Spinal cord (tissue), 10 donors: ENCODE measurements around the gene CYP4A22. TPM values are rescaled to one million over a fixed set of nuclear protein-coding genes. Genes with fewer than 3 reads are reported as not detected.
A peak's percentile ranks its signal among the peaks of the same experiment; 100 is the strongest.
"Not testable (repeated sequence)": the region's sequence is repeated elsewhere in the genome, so short reads cannot be mapped to it uniquely, and the experiment has no call there.

Source experiments
- DNase-seq, 6 donors: peaks; one replicate each; pipeline versions ENCODE4 v3.0.0 to v3.0.0-alpha.2; 2013 to 2015; ENCODE audit warnings: low spot score in 6 of 6, low read depth in 4 of 6
- H3K27ac ChIP-seq: one replicate; pipeline ENCODE4 v1.5.1; 2013; ENCODE audit warnings: low read depth, low read length, control low read depth
- H3K27me3 ChIP-seq: one replicate; pipeline ENCODE4 v1.6.1; 2013; ENCODE audit warnings: low read length; ENCODE audit not compliant: control insufficient read depth, insufficient read depth
- H3K36me3 ChIP-seq: one replicate; pipeline ENCODE4 v1.6.1; 2013; ENCODE audit warnings: low read length; ENCODE audit not compliant: control insufficient read depth, insufficient read depth
- H3K4me1 ChIP-seq: one replicate; pipeline ENCODE4 v1.6.1; 2013; ENCODE audit warnings: low read length; ENCODE audit not compliant: control insufficient read depth, insufficient read depth
- H3K4me3 ChIP-seq: one replicate; pipeline ENCODE4 v1.5.1; 2013; ENCODE audit warnings: low read depth, low read length, control low read depth
- H3K9me3 ChIP-seq: one replicate; pipeline ENCODE4 v1.6.1; 2013; ENCODE audit warnings: low read length; ENCODE audit not compliant: control insufficient read depth, insufficient read depth
- WGBS: methylation state at CpG from one replicate; pipeline ENCODE4 v1.1.5; 2013; ENCODE audit warnings: missing lambda C conversion rate; ENCODE audit not compliant: insufficient coverage; 5-methylcytosine and 5-hydroxymethylcytosine counted together
- polyA plus RNA-seq, 2 donors: library from polyadenylated mRNA; unstranded; fragments of 120-200 nt; gene quantifications; one replicate each; pipeline ENCODE4 v1.2.1, GENCODE V29; 2013; ENCODE audit not compliant: insufficient read length in 2 of 2
- total RNA-seq, 2 donors: library from RNA; depleted of rRNA in 1 of 2; stranded (reverse); fragments of 120-200 nt in 1 of 2; fragments of >200 nt in 1 of 2; gene quantifications; one replicate each; pipeline versions ENCODE4 v1.2.3 to v1.2.4, GENCODE V29; 2013 to 2014
- donor health status: healthy.

CYP4A22 gene
- total and polyA plus RNA-seq, 4 donors, result 0.22 to 1.0 (median 0.55) TPM; not detected in 1

- H3K4me3 ChIP-seq, result no peak overlapping the region
- H3K27ac ChIP-seq, result no peak overlapping the region
- DNase-seq, result peak in 1 of 6 donors; percentile 2
- no peaks in the 10 kb centered on the region for H3K27me3 ChIP-seq
- H3K9me3 ChIP-seq, result no peaks in the 10 kb centered on the region
- WGBS, result 63% methylated on average over 1 of the region's 6 CpGs
- H3K36me3 ChIP-seq, result no peaks in the 10 kb centered on the region
- H3K4me1 ChIP-seq, result no peaks in the 10 kb centered on the region
These were observed 10.0 kb downstream of the CYP4A22 start for GRCh38 chr1:47147047-47147785.

GRCh38 chr1:47149162-47149561 lies 11.9 kb downstream of the CYP4A22 start:
- H3K36me3 ChIP-seq, H3K27ac ChIP-seq, H3K9me3 ChIP-seq, H3K27me3 ChIP-seq, H3K4me1 ChIP-seq, H3K4me3 ChIP-seq: not testable (repeated sequence)
- 41% methylated on average over 4 of the region's 9 CpGs for WGBS
- peak in 1 of 6 donors; percentile 1 for DNase-seq

- not testable (repeated sequence) for H3K27me3 ChIP-seq, H3K36me3 ChIP-seq, H3K27ac ChIP-seq, DNase-seq, H3K4me1 ChIP-seq, H3K4me3 ChIP-seq, H3K9me3 ChIP-seq
These were observed 19.2 kb downstream of the CYP4A22 start for GRCh38 chr1:47156457-47156856.

DNA sequence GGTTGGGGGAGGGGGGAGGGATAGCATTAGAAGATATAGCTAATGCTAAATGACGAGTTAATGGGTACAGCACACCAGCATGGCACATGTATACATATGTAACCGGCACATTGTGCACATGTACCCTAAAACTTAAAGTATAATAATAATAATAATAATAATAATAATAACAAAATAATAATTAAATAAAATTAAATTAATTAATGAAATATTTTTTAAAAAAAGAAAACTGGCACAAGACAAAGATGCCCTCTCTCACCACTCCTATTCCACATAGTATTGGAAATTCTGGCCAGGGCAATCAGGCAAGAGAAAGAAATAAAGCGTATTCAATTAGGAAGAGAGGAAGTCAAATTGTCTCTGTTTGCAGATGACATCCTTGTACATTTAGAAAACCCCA lies 20.7 kb downstream of the CYP4A22 start:
- not testable (repeated sequence) for H3K27ac ChIP-seq, H3K4me1 ChIP-seq, H3K4me3 ChIP-seq, H3K36me3 ChIP-seq, H3K27me3 ChIP-seq, DNase-seq, H3K9me3 ChIP-seq
- no CpG with 5 or more reads among the region's 3 CpGs for WGBS

DNA sequence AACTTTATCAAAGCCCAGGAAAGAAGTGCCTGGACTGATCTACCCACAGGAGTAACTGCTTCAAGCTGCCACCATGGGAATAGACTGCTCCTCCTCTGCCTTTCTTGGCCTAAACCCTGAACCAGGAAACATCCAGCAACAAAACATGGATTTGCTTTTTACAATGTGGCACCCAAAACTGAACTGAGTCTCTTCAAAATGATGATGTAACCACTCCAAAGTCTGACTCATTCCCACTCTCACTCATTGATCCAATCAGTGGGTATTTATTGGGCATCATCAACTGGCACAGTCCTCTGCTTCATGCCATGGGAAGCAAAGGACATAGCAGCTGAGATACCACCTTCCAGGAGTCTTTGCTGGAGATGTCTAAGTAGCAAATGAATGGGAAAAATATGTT lies 23.5 kb downstream of the CYP4A22 start:
- no peak overlapping the region for H3K27ac ChIP-seq
- DNase-seq, result no peak
- H3K9me3 ChIP-seq, result no peaks in the 10 kb centered on the region
- no peaks in the 10 kb centered on the region for H3K36me3 ChIP-seq
- H3K27me3 ChIP-seq, result no peaks in the 10 kb centered on the region
- H3K4me3 ChIP-seq, result no peak overlapping the region
- no peaks in the 10 kb centered on the region for H3K4me1 ChIP-seq

GRCh38 chr1:47161298-47162040 lies 24.2 kb downstream of the CYP4A22 start:
- H3K27ac ChIP-seq, result no peak overlapping the region
- whole genome bisulfite sequencing, result 78% methylated on average over 4 of the region's 5 CpGs
- no peaks in the 10 kb centered on the region for H3K9me3 ChIP-seq
- no peak for DNase-seq
- H3K27me3 ChIP-seq, result no peaks in the 10 kb centered on the region
- H3K36me3 ChIP-seq, result no peaks in the 10 kb centered on the region
- no peaks in the 10 kb centered on the region for H3K4me1 ChIP-seq
- H3K4me3 ChIP-seq, result no peak overlapping the region

DNA sequence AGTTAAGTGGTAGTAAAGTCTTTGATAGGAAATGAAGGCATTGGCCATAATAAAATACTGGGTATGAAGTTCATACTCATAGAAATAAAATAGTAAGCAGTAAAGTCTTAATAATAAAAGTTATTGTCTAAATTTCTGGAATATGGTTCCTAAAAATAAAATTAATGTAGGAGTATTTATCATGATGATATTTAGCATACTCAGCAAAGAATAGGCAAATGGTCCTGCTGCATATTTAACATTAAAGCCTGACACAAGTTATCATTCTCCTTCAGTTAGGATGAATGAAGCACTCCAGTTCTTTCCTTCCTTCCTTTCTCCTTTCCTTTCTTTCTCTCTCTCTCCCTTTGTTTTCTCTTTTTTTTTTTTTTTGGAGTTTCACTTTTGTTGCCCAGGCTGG lies 27.3 kb downstream of the CYP4A22 start:
- no peaks in the 10 kb centered on the region for H3K9me3 ChIP-seq
- no peak for DNase-seq
- H3K4me1 ChIP-seq, result no peaks in the 10 kb centered on the region
- no peaks in the 10 kb centered on the region for H3K36me3 ChIP-seq
- no peak overlapping the region for H3K4me3 ChIP-seq
- no peak overlapping the region for H3K27ac ChIP-seq
- H3K27me3 ChIP-seq, result no peaks in the 10 kb centered on the region

DNA sequence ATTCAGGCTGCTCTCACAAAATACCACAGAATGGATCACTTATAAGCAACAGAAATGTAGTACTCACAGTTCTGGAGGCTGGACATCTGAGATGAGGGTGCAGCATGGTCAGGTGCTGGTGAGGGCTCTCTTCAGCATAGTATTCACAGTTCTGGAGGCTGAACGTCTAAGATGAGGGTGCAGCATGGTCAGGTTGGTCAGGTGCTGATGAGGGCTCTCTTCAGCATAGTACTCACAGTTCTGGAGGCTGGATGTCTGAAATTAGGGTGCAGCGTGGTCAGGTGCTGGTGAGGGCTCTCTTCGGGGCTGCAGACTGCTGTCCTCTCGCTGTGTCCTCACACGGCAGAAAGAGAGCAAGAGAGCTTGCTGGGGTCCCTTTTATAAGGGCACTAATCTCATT lies 35.5 kb downstream of the CYP4A22 start:
- no peak for DNase-seq
- H3K4me3 ChIP-seq, result no peak overlapping the region
- WGBS, result 89% methylated on average over 5 of the region's 5 CpGs
- no peaks in the 10 kb centered on the region for H3K36me3 ChIP-seq
- H3K9me3 ChIP-seq, result no peaks in the 10 kb centered on the region
- H3K27me3 ChIP-seq, result peaks cover 6% of the 10 kb centered on the region
- no peaks in the 10 kb centered on the region for H3K4me1 ChIP-seq
- no peak overlapping the region for H3K27ac ChIP-seq

- no peaks in the 10 kb centered on the region for H3K36me3 ChIP-seq
- peaks cover 10% of the 10 kb centered on the region for H3K27me3 ChIP-seq
- no peak overlapping the region for H3K4me3 ChIP-seq
- H3K27ac ChIP-seq, result no peak overlapping the region
- H3K4me1 ChIP-seq, result peaks cover 12% of the 10 kb centered on the region
- DNase-seq, result no peak
- no peaks in the 10 kb centered on the region for H3K9me3 ChIP-seq
These were observed 37.4 kb downstream of the CYP4A22 start for GRCh38 chr1:47174656-47175020.

GRCh38 chr1:47175227-47175934 lies 38.1 kb downstream of the CYP4A22 start:
- peak in 4 of 6 donors; percentile 48 to 92 (median 73) for DNase-seq

More at GRCh38 chr1:47175227-47175934, 38.1 kb downstream of the CYP4A22 start:
- Histone ChIP-seq H3K9me3 (no peaks in the 10 kb centered on the region), H3K27ac (no peak overlapping the region), H3K4me1 (peaks cover 17% of the 10 kb centered on the region), H3K36me3 (no peaks in the 10 kb centered on the region), H3K4me3 (no peak overlapping the region), H3K27me3 (peaks cover 14% of the 10 kb centered on the region)
- 25% methylated on average over 9 of the region's 11 CpGs for WGBS
